ENCODE measurements around the gene SMYD3.

SMYD3 gene

DNA sequence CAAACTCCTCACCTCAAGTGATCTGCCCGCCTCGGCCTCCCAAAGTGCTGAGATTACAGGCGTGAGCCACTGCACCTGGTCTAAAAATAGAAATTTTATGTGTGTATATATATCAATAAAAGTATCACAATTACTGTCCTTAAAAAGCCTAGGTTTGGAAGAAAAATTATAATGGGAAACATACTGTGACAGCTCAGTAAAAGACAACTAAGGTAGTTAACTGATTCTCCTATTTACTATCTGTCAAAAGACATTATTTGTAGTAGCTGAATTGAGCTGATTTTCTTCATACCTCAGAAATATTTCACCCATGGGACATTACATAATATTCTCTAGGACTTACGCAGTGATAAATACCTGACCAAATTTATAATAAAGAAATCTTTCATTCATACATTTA, 122.5 kb downstream of the SMYD3 start:
- H3K27ac ChIP-seq (ENCODE audit: insufficient read depth in 1 of 2, low read depth in 1 of 2, low read length in 2 of 2, poor library complexity in 1 of 2, severe bottlenecking in 2 of 2): no peak overlapping the region
- WGBS (ENCODE audit: insufficient coverage): no CpG with 5 or more reads among the region's 4 CpGs
- ChIA-PET POLR2A (no interaction called here), CTCF (no interaction called here)
- H3K4me3 ChIP-seq (ENCODE audit: control insufficient read depth in 1 of 7, extremely low read depth in 1 of 7, insufficient read depth in 4 of 7, low read depth in 2 of 7, low read length in 6 of 7): no peak overlapping the region
- DNase-seq: no peak
- H3K27me3 ChIP-seq (replicated peaks in 2 of 5; ENCODE audit: control insufficient read depth in 4 of 5, insufficient read depth in 5 of 5, low read length in 4 of 5): no peaks in the 10 kb centered on the region
- no peaks in the 10 kb centered on the region for H3K36me3 ChIP-seq (ENCODE audit: control insufficient read depth in 4 of 4, insufficient read depth in 4 of 4, low read length in 3 of 4)
- no peaks in the 10 kb centered on the region for H3K4me1 ChIP-seq (ENCODE audit: control extremely low read depth in 1 of 4, control insufficient read depth in 4 of 4, insufficient read depth in 4 of 4, low read length in 3 of 4)
- no peaks in the 10 kb centered on the region for H3K9me3 ChIP-seq (ENCODE audit: control extremely low read depth in 1 of 5, control insufficient read depth in 4 of 5, insufficient read depth in 2 of 5, low read depth in 1 of 5, low read length in 4 of 5)

DNA sequence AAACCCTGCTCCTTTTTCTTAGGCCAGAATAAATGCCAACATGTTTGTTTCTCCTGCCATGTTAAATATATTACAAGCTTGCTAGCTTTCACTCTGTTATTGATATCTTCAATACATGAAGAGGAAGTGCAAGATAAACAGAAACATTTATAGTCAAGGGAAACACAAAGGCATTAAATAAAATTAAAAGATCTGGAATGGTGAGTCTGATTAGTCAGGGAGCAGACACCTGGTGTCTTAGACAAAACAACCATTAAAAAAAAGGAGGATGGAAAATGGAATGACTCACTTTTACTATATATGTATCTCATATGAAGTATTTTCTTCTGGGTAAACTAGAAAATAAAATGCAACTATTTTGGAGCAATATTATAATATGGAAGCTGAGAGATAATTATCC, 123.3 kb downstream of the SMYD3 start:
- CTCF ChIA-PET: interaction anchor here (1.0 kb wide), 1 partner anchor 13 kb away, joined by 3 read pairs; no protein-coding TSS in a partner anchor
- no peak overlapping the region for H3K4me3 ChIP-seq (ENCODE audit: control insufficient read depth in 1 of 7, extremely low read depth in 1 of 7, insufficient read depth in 4 of 7, low read depth in 2 of 7, low read length in 6 of 7)
- no peak overlapping the region for H3K27ac ChIP-seq (ENCODE audit: insufficient read depth in 1 of 2, low read depth in 1 of 2, low read length in 2 of 2, poor library complexity in 1 of 2, severe bottlenecking in 2 of 2)
- peak in 1 of 3 donors; percentile 4 for DNase-seq
- H3K9me3 ChIP-seq (ENCODE audit: control extremely low read depth in 1 of 5, control insufficient read depth in 4 of 5, insufficient read depth in 2 of 5, low read depth in 1 of 5, low read length in 4 of 5): no peaks in the 10 kb centered on the region
- no peaks in the 10 kb centered on the region for H3K4me1 ChIP-seq (ENCODE audit: control extremely low read depth in 1 of 4, control insufficient read depth in 4 of 4, insufficient read depth in 4 of 4, low read length in 3 of 4)
- H3K27me3 ChIP-seq (replicated peaks in 2 of 5; ENCODE audit: control insufficient read depth in 4 of 5, insufficient read depth in 5 of 5, low read length in 4 of 5): no peaks in the 10 kb centered on the region
- POLR2A ChIA-PET: no interaction called here
- no peaks in the 10 kb centered on the region for H3K36me3 ChIP-seq (ENCODE audit: control insufficient read depth in 4 of 4, insufficient read depth in 4 of 4, low read length in 3 of 4)

GRCh38 chr1:246383239-246383589, 123.9 kb downstream of the SMYD3 start:
- no peak overlapping the region for H3K27ac ChIP-seq (ENCODE audit: insufficient read depth in 1 of 2, low read depth in 1 of 2, low read length in 2 of 2, poor library complexity in 1 of 2, severe bottlenecking in 2 of 2)
- POLR2A ChIA-PET: no interaction called here

GRCh38 chr1:246382589-246383238, 124.4 kb downstream of the SMYD3 start:
- 100% methylated on average over 2 of the region's 3 CpGs for WGBS (ENCODE audit: insufficient coverage)
- DNase-seq: no peak
- Histone ChIP-seq H3K4me3 (ENCODE audit: control insufficient read depth in 1 of 7, extremely low read depth in 1 of 7, insufficient read depth in 4 of 7, low read depth in 2 of 7, low read length in 6 of 7) (no peak overlapping the region), H3K27ac (ENCODE audit: insufficient read depth in 1 of 2, low read depth in 1 of 2, low read length in 2 of 2, poor library complexity in 1 of 2, severe bottlenecking in 2 of 2) (no peak overlapping the region), H3K27me3 (replicated peaks in 2 of 5; ENCODE audit: control insufficient read depth in 4 of 5, insufficient read depth in 5 of 5, low read length in 4 of 5) (no peaks in the 10 kb centered on the region), H3K4me1 (ENCODE audit: control extremely low read depth in 1 of 4, control insufficient read depth in 4 of 4, insufficient read depth in 4 of 4, low read length in 3 of 4) (no peaks in the 10 kb centered on the region), H3K9me3 (ENCODE audit: control extremely low read depth in 1 of 5, control insufficient read depth in 4 of 5, insufficient read depth in 2 of 5, low read depth in 1 of 5, low read length in 4 of 5) (no peaks in the 10 kb centered on the region), H3K36me3 (ENCODE audit: control insufficient read depth in 4 of 4, insufficient read depth in 4 of 4, low read length in 3 of 4) (no peaks in the 10 kb centered on the region)
- ChIA-PET POLR2A (no interaction called here), CTCF (no interaction called here)

More at GRCh38 chr1:246383239-246383589, 123.9 kb downstream of the SMYD3 start:
- Histone ChIP-seq H3K36me3 (ENCODE audit: control insufficient read depth in 4 of 4, insufficient read depth in 4 of 4, low read length in 3 of 4) (no peaks in the 10 kb centered on the region), H3K4me1 (ENCODE audit: control extremely low read depth in 1 of 4, control insufficient read depth in 4 of 4, insufficient read depth in 4 of 4, low read length in 3 of 4) (no peaks in the 10 kb centered on the region), H3K9me3 (ENCODE audit: control extremely low read depth in 1 of 5, control insufficient read depth in 4 of 5, insufficient read depth in 2 of 5, low read depth in 1 of 5, low read length in 4 of 5) (no peaks in the 10 kb centered on the region), H3K27me3 (replicated peaks in 2 of 5; ENCODE audit: control insufficient read depth in 4 of 5, insufficient read depth in 5 of 5, low read length in 4 of 5) (no peaks in the 10 kb centered on the region), H3K4me3 (ENCODE audit: control insufficient read depth in 1 of 7, extremely low read depth in 1 of 7, insufficient read depth in 4 of 7, low read depth in 2 of 7, low read length in 6 of 7) (no peak overlapping the region)
- DNase-seq: no peak
- CTCF ChIA-PET: interaction anchor here (1.0 kb wide), 1 partner anchor 14 kb away, joined by 3 read pairs; no protein-coding TSS in a partner anchor
- no CpG with 5 or more reads among the region's 1 CpG for WGBS (ENCODE audit: insufficient coverage)

- no peaks in the 10 kb centered on the region for H3K4me1 ChIP-seq (ENCODE audit: control extremely low read depth in 1 of 4, control insufficient read depth in 4 of 4, insufficient read depth in 4 of 4, low read length in 3 of 4)
- H3K4me3 ChIP-seq (ENCODE audit: control insufficient read depth in 1 of 7, extremely low read depth in 1 of 7, insufficient read depth in 4 of 7, low read depth in 2 of 7, low read length in 6 of 7): no peak overlapping the region
- no peaks in the 10 kb centered on the region for H3K36me3 ChIP-seq (ENCODE audit: control insufficient read depth in 4 of 4, insufficient read depth in 4 of 4, low read length in 3 of 4)
- CTCF ChIA-PET: no interaction called here
- DNase-seq: no peak
- no peak overlapping the region for H3K27ac ChIP-seq (ENCODE audit: insufficient read depth in 1 of 2, low read depth in 1 of 2, low read length in 2 of 2, poor library complexity in 1 of 2, severe bottlenecking in 2 of 2)
- WGBS (ENCODE audit: insufficient coverage): 100% methylated on average over 3 of the region's 5 CpGs
- POLR2A ChIA-PET: no interaction called here
- H3K27me3 ChIP-seq (replicated peaks in 2 of 5; ENCODE audit: control insufficient read depth in 4 of 5, insufficient read depth in 5 of 5, low read length in 4 of 5): no peaks in the 10 kb centered on the region
- H3K9me3 ChIP-seq (ENCODE audit: control extremely low read depth in 1 of 5, control insufficient read depth in 4 of 5, insufficient read depth in 2 of 5, low read depth in 1 of 5, low read length in 4 of 5): no peaks in the 10 kb centered on the region
Measured at GRCh38 chr1:246381452-246381851, 125.6 kb downstream of the SMYD3 start.

DNA sequence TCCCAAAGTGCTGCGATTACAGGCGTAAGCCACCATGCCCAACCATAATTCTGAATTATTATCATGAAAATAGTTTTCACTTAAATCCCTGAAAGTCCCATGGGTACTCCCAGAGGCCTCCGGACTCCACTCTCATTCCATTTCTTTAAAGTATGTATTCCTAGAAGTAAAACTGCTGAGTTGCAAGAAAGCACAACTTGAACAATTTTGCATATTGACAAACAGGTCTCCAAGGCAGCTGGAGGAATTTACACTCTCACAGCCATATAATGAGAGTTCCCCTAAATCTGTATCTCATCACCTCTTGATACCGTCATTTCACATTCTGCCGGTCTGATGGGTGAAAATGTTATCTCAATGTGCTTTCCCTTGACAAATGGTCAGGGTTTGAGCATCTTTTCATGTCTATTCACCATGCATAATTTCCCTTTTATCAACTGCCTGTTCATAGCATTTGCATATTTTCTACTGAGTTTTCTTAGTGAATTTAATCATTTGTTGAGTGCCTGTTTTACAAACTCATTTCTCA, 129.4 kb downstream of the SMYD3 start:
- Histone ChIP-seq H3K36me3 (ENCODE audit: control insufficient read depth in 4 of 4, insufficient read depth in 4 of 4, low read length in 3 of 4) (no peaks in the 10 kb centered on the region), H3K27me3 (replicated peaks in 2 of 5; ENCODE audit: control insufficient read depth in 4 of 5, insufficient read depth in 5 of 5, low read length in 4 of 5) (no peaks in the 10 kb centered on the region), H3K4me3 (ENCODE audit: control insufficient read depth in 1 of 7, extremely low read depth in 1 of 7, insufficient read depth in 4 of 7, low read depth in 2 of 7, low read length in 6 of 7) (no peak overlapping the region), H3K4me1 (ENCODE audit: control extremely low read depth in 1 of 4, control insufficient read depth in 4 of 4, insufficient read depth in 4 of 4, low read length in 3 of 4) (no peaks in the 10 kb centered on the region), H3K9me3 (ENCODE audit: control extremely low read depth in 1 of 5, control insufficient read depth in 4 of 5, insufficient read depth in 2 of 5, low read depth in 1 of 5, low read length in 4 of 5) (no peaks in the 10 kb centered on the region), H3K27ac (ENCODE audit: insufficient read depth in 1 of 2, low read depth in 1 of 2, low read length in 2 of 2, poor library complexity in 1 of 2, severe bottlenecking in 2 of 2) (no peak overlapping the region)
- POLR2A ChIA-PET: no interaction called here
- 100% methylated on average over 2 of the region's 5 CpGs for WGBS (ENCODE audit: insufficient coverage)
- CTCF ChIA-PET: interaction anchor here (0.6 kb wide), 1 partner anchor 43 kb away, joined by 4 read pairs; no protein-coding TSS in a partner anchor
- no peak for DNase-seq

- no peaks in the 10 kb centered on the region for H3K9me3 ChIP-seq (ENCODE audit: control extremely low read depth in 1 of 5, control insufficient read depth in 4 of 5, insufficient read depth in 2 of 5, low read depth in 1 of 5, low read length in 4 of 5)
- no peak for DNase-seq
- no peak overlapping the region for H3K4me3 ChIP-seq (ENCODE audit: control insufficient read depth in 1 of 7, extremely low read depth in 1 of 7, insufficient read depth in 4 of 7, low read depth in 2 of 7, low read length in 6 of 7)
- ChIA-PET POLR2A (no interaction called here), CTCF (no interaction called here)
- H3K27me3 ChIP-seq (replicated peaks in 2 of 5; ENCODE audit: control insufficient read depth in 4 of 5, insufficient read depth in 5 of 5, low read length in 4 of 5): no peaks in the 10 kb centered on the region
- no peaks in the 10 kb centered on the region for H3K4me1 ChIP-seq (ENCODE audit: control extremely low read depth in 1 of 4, control insufficient read depth in 4 of 4, insufficient read depth in 4 of 4, low read length in 3 of 4)
- H3K36me3 ChIP-seq (ENCODE audit: control insufficient read depth in 4 of 4, insufficient read depth in 4 of 4, low read length in 3 of 4): no peaks in the 10 kb centered on the region
- 95% methylated on average over 6 of the region's 6 CpGs for WGBS (ENCODE audit: insufficient coverage)
- H3K27ac ChIP-seq (ENCODE audit: insufficient read depth in 1 of 2, low read depth in 1 of 2, low read length in 2 of 2, poor library complexity in 1 of 2, severe bottlenecking in 2 of 2): no peak overlapping the region
Measured at GRCh38 chr1:246373828-246374569, 133.1 kb downstream of the SMYD3 start.

All from common myeloid progenitor, CD34-positive (primary cell).